Neural crest cell (in vitro differentiated cells): Measurements from ENCODE around the gene F8A3. TPM values are rescaled to one million over a fixed set of nuclear protein-coding genes. Genes with fewer than 3 reads are reported as not detected.

ENCODE experiments used
- DNase-seq: peaks from one replicate; pipeline ENCODE4 v3.0.0; 2021; ENCODE audit warnings: low read depth, mixed read lengths, low spot score
- H3K27ac Mint-ChIP-seq: one replicate; pipeline ENCODE4 v1.8.0; 2021; ENCODE audit warnings: mild to moderate bottlenecking, mixed read lengths; ENCODE audit not compliant: unreplicated experiment
- H3K27me3 Mint-ChIP-seq: 2 replicates; pipeline ENCODE4 v1.8.0; 2021; ENCODE audit warnings: low read depth, mild to moderate bottlenecking, mixed read lengths
- H3K36me3 Mint-ChIP-seq: 2 replicates; pipeline ENCODE4 v1.8.0; 2021; ENCODE audit warnings: low read depth, mild to moderate bottlenecking, mixed read lengths
- H3K4me1 Mint-ChIP-seq: 2 replicates; pipeline ENCODE4 v1.8.0; 2021; ENCODE audit warnings: mixed read lengths
- H3K4me3 Mint-ChIP-seq: one replicate; pipeline ENCODE4 v1.8.0; 2021; ENCODE audit warnings: mild to moderate bottlenecking, mixed read lengths
- H3K9me3 Mint-ChIP-seq: 2 replicates; pipeline ENCODE4 v1.8.0; 2021; ENCODE audit warnings: mixed read lengths
- microRNA-seq: library from miRNA; unstranded; fragments of <30 nt; microRNA quantifications from one replicate; pipeline ENCODE4, GENCODE V29; 2020
- total RNA-seq: library from RNA; stranded (reverse); gene quantifications from 2 replicates; pipeline ENCODE4 v1.2.1, GENCODE V29; 2021
- TF ChIP-seq, protein P1 (sequence below): fragments of 200-600 bp; sonication (generic); conservative IDR thresholded peaks from 2 replicates; pipeline ENCODE4 v1.5.0; 2021; ENCODE audit warnings: antibody characterized with exemption, mild to moderate bottlenecking

Gene F8A3
- total RNA-seq, 1 donor from 2014 or later = 4.3 TPM

DNA sequence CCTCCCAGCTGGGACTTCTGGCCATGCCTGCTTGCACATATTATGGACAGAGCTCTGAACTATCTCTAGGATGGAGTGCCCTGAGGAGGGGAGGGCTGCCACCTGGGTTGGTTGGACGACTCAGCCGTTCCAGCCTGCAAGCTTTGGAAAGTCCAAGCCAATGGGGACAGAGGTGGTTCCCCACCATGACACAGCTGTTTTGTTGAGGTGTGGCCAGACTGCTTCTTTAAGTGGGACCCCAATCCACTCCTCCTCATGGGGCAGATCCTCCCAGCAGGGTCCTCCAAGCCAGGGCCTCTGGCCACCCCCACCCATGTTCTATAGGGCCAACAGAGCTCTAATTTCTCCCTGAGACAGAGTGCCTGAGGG is 22.7 kb downstream of the F8A3 start:
- Mint-ChIP-seq H3K4me3 (no peak overlapping the region), H3K27ac (no peak overlapping the region), H3K9me3 (peaks cover 22% of the 10 kb centered on the region), H3K27me3 (no peaks in the 10 kb centered on the region), H3K36me3 (peaks cover 20% of the 10 kb centered on the region), H3K4me1 (peaks cover 9% of the 10 kb centered on the region)
- TF ChIP-seq, protein P1, sequence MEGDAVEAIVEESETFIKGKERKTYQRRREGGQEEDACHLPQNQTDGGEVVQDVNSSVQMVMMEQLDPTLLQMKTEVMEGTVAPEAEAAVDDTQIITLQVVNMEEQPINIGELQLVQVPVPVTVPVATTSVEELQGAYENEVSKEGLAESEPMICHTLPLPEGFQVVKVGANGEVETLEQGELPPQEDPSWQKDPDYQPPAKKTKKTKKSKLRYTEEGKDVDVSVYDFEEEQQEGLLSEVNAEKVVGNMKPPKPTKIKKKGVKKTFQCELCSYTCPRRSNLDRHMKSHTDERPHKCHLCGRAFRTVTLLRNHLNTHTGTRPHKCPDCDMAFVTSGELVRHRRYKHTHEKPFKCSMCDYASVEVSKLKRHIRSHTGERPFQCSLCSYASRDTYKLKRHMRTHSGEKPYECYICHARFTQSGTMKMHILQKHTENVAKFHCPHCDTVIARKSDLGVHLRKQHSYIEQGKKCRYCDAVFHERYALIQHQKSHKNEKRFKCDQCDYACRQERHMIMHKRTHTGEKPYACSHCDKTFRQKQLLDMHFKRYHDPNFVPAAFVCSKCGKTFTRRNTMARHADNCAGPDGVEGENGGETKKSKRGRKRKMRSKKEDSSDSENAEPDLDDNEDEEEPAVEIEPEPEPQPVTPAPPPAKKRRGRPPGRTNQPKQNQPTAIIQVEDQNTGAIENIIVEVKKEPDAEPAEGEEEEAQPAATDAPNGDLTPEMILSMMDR = no peak
- DNase-seq = no peak

DNA sequence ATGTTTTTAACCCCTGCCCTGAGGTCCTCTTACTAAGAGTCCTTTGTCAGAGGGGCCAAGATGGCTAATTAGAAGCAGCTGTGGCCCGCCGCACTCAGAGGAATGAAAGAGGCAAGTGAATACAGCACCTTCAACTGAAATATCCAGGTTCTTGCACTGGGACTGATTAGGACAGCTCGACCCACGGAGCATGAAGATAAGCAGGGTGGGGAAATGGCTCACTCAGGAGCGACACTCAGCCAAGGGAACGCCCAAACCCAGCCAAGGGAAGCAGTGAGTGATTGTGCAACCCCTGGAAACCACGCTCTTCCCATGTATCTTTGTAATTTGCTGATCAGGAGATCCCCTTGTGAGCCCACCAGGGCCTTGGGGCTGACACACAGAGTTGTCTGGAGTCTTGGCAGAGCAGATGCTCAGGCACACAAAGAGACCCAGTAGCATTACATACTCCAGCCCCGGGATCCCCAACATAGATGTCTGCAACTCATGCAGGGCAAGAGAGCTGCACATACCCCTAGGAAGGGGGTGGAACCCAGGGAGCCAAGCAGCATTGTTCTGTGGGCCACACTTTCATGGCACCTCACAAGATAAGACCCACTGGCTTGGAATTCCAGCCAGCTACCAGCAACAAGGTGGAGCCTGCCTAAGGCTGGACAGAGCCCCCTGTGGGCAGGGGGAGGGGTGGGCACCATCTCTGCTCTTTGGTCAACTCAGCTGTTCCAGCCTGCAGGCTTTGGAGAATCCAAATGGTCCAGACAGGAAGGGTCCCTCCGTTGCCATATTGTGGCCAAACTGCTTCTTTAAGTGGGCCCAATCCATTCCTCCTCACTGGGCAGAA is 23.3 kb downstream of the F8A3 start:
- no peak overlapping the region for H3K27ac Mint-ChIP-seq

DNA sequence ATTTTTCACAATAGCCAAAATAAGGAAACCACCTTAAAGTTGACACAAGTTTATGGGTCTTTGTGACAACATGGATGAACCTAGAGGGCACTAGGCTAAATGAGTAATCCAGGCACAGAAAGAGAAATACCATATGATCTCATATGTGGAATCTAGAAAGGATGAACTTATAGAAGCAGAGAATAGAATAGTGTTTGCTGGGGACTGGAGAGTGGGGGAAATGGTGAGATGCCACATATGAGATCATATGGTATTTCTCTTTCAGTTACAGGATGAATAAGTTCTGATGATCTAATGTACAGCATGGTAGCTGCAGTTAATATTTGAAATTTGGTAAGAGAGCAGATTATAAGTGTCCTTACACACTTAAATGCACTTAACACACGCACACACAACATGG is 40.7 kb downstream of the F8A3 start:
- no peak overlapping the region for H3K4me3 Mint-ChIP-seq
- H3K36me3 Mint-ChIP-seq = peaks cover 8% of the 10 kb centered on the region
- no peak for DNase-seq
- peaks cover 8% of the 10 kb centered on the region for H3K9me3 Mint-ChIP-seq
- no peaks in the 10 kb centered on the region for H3K27me3 Mint-ChIP-seq
- no peak overlapping the region for H3K27ac Mint-ChIP-seq
- TF ChIP-seq, protein P1 = no peak
- H3K4me1 Mint-ChIP-seq = no peaks in the 10 kb centered on the region

More for the DNA sequence above, 23.3 kb downstream of the F8A3 start:
- peaks cover 16% of the 10 kb centered on the region for H3K36me3 Mint-ChIP-seq
- DNase-seq = no peak
- peaks cover 9% of the 10 kb centered on the region for H3K4me1 Mint-ChIP-seq
- H3K27me3 Mint-ChIP-seq = no peaks in the 10 kb centered on the region
- H3K4me3 Mint-ChIP-seq = no peak overlapping the region
- peaks cover 23% of the 10 kb centered on the region for H3K9me3 Mint-ChIP-seq
- TF ChIP-seq, protein P1 = no peak

Small RNAs within 50 kb of the gene (microRNA-seq; reads per million reads assigned to microRNA genes)
- not detected for gene MIR1184-3

Other genes starting within 250 kb of the F8A3 start
- gene VBP1, start 242.2 kb downstream of the F8A3 start, total RNA-seq = 72.4 and 76.9 TPM in 2 replicates
- 6.5 and 7.3 TPM in 2 replicates for gene RAB39B, start 194.1 kb downstream of the F8A3 start, total RNA-seq
- 0.77 and 2.2 TPM in 2 replicates for gene CLIC2, start 124.0 kb downstream of the F8A3 start, total RNA-seq
- gene F8A2, start 76.5 kb downstream of the F8A3 start, total RNA-seq = not detected in 2 replicates
- 1.1 TPM in 2 replicates for gene SPRY3, start 154.0 kb upstream of the F8A3 start, total RNA-seq
- 17.2 and 17.7 TPM in 2 replicates for gene TMLHE, start 154.3 kb upstream of the F8A3 start, total RNA-seq